HPDE6-E6E7 (cell line): ENCODE measurements around the gene POLR1G.
A peak's percentile ranks its signal among the peaks of the same experiment; 100 is the strongest.
"Not testable (repeated sequence)": the region's sequence is repeated elsewhere in the genome, so short reads cannot be mapped to it uniquely, and the experiment has no call there.

Experiments
- DNase-seq: peaks from one replicate; pipeline ENCODE4 v3.0.0; 2011; ENCODE audit warnings: missing footprints; ENCODE audit errors: extremely low spot score

Gene POLR1G

DNA sequence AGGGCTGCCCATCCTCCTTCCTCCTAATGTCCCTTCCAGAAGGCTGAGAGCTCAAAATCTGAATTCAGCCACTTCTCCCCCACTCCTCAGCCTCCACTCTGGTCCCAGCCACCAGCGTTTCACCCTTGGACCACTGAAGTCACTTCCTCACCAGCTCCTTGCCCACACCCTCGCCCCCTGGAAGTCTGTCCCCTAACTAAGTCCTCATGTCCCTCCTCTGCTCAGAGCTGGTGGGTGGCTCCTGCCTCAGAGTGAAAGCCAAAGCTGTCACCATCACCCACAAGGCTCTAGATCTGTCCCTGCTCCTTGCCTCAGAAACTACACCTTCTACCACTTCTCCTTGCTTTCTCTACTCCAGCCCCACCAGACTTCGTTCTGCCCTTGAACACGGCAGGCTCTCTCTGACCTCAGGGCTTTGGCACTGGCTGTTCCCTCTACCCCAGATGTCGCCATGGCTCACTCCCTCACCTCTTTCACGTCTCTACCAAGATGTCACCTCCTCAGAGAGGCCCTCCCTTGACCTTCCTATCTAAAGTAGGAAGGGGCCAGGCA lies 15.6 kb downstream of the POLR1G start:
- no peak for DNase-seq

- DNase-seq, result no peak
These were observed 16.7 kb downstream of the POLR1G start for GRCh38 chr19:45423033-45423588.

GRCh38 chr19:45423589-45424190 lies 17.2 kb downstream of the POLR1G start, which contains the start of gene ERCC1:
Gene ERCC1 (minus strand): TSS chr19:45423917. CDS start chr19:45423374, 543 bp downstream.
- peak; percentile 97 for DNase-seq

- DNase-seq, result peak; percentile 88
These were observed 18.0 kb downstream of the POLR1G start for GRCh38 chr19:45424191-45425058.

DNA sequence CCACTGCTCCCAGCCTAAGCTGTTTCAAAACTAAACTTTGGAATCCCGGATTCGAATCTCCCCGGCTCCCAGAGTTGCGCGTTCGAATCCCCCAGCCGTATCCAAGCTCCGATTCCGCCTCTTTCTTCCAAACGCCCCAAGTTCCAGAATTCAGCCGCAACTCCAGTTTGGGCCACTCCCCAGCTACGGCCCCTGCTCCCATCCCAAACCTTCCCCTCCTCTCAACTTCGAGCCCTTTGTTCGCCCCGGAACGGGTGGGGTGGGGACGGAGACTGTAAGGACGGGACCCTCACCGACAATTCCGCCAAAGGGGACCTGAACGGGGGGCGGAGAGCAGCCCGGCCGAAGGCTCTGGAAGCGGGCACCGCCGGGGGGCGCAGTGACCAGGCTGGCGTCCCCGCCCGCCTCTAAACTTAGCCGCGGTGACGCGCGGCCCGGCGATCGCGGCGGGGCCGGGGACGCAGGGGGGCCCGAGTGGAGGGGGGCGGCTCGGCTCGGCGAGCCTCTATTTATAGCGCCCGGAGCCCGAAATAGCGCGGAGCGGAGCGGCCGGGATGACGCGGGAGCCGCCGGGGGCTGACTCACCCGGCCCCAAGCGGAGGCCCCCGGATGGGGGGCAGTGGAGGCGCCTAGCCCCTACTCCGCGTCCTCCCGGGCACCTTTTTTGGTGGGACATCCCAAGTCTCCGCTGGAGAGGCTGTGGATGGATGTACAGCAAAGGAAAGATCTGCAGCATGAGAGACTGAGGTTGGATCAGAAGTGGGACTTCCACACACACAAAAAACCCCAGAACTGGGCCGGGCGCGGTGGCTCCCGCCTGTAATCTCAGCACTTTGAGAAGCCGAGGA lies 22.2 kb downstream of the POLR1G start:
- no peak for DNase-seq

- not testable (repeated sequence) for DNase-seq
These were observed 23.5 kb downstream of the POLR1G start for GRCh38 chr19:45429896-45430295.

GRCh38 chr19:45431008-45431407 lies 24.6 kb downstream of the POLR1G start:
- DNase-seq, result not testable (repeated sequence)

GRCh38 chr19:45432543-45432942 lies 26.1 kb downstream of the POLR1G start:
- not testable (repeated sequence) for DNase-seq

DNA sequence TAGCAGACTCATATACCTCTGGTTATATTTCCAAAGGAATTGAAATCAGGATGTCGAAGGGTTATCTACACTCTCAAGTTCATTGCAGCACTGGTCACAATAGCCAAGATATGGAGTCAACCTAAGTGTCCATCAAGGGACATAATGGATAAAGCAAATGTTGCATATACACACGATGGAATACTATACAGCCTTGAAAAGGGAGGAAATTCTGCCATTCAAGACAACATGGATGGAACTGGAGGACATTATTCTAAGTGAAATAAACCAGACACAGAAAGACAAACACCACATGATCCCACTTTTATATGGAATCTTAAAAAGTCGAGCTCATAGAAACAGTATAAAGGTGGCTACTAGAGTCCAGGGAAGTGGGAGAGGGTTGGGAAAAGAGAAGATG lies 30.9 kb downstream of the POLR1G start:
- DNase-seq, result no peak

GRCh38 chr19:45439190-45439568 lies 32.7 kb downstream of the POLR1G start:
- no peak for DNase-seq

DNA sequence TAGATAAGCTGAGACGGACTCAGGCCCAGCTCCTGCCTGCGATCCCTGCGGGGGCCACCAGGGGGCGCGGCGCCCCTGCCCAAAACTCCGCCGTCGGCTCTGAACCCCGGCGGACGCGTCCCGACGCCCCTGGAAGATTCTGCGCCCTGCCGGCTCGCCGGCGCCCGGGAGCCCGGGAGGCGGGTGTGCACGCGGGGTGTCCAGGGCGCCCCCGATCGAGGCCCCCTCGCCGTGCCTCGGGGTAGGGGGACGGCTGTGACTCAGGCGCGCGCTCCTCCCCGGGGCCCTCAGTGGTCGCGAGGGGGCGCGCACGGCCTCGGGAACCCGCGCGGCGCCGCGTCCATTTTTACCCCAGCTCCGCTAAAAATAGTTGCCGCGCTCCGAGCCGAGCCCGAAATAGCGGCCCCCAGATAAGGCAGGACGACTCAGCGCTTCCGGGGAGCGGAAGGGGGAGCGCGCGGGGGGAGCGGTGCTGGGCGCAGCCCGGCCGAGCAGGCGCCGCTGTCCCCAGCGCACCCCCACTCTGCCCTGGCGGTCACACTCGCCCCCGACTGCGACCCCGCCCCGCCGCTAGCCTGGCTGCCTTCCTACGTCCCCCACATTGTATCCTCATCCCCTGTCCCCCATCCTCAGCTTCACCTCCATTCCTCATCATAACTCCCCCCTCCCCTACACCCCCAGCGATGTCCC lies 33.3 kb downstream of the POLR1G start:
- DNase-seq, result no peak

- DNase-seq, result no peak
These were observed 33.8 kb downstream of the POLR1G start for GRCh38 chr19:45440259-45440638.

- no peak for DNase-seq
These were observed 34.6 kb downstream of the POLR1G start for GRCh38 chr19:45440873-45441654.

DNA sequence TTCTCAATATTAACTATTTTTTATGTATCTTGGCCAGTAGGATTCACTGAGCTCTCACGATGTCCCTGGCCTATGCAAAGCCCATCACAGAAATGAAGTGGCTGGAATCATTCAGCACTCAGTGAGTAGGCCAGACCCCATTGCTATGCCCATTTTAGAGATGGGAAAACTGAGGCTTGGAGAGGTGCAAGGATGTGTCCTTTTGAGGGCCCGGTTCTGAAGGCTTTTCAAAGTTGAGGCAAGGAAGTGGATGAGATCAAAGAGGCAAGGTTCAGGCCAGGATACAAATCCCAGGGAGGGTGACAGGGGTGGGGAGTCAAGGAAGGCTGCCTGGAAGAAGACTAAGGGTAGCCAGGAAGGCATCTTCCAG lies 35.9 kb downstream of the POLR1G start:
- no peak for DNase-seq

- no peak for DNase-seq
These were observed 36.5 kb downstream of the POLR1G start for GRCh38 chr19:45442778-45443461.

GRCh38 chr19:45443462-45444317 lies 37.2 kb downstream of the POLR1G start:
- DNase-seq, result peak; percentile 93

DNA sequence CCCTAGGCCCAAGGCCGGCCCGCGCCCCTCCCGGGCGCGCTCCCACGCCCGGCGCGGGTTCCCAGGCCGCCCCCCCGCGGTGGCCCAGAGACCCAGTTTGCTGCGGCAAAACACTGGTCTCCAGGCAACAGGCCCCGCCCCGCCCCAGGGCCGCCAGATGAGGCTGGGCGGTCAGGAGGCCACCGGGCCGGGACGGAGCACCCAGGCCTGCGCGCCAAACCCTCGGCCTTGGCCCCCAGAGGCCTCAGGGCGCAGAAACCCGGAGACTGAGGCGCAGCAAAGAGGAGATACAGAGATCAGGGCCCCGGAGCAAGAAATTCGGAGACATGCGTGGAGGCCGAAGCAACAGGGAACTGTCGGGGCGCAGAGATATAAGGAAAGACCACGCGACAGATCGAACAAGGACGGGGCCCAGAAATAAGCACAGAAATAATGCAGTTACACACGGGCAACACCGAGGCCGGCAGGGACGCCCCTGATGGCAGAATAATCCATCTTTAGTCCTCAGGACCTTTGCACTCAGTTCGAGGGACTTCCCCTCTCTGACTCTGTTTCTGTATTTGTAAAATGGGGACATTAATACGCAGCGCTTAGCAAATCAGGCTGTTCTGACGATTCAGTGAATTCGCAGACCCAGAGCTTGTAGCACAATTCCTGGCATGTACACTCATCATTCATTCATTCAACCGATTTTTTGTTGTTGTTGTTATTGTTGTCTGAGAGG lies 38.0 kb downstream of the POLR1G start:
- DNase-seq, result no peak

- DNase-seq, result no peak
These were observed 38.7 kb downstream of the POLR1G start for GRCh38 chr19:45445139-45445538.
